Activated T-helper 1 cell treated with anti-CD3 and anti-CD28 coated beads, Interleukin-12 subunit alpha, Interleukin-12 subunit beta, Interleukin-2, Interleukin-4 antibody, amounts not matched to agents 30 ng/mL and 10 ng/mL and 1 ng/mL, durations not matched to agents 14 hours and 24 hours and 36 hours (primary cell): ENCODE data around the gene ARHGAP10. TPM values are rescaled to one million over a fixed set of nuclear protein-coding genes. Genes with fewer than 3 reads are reported as not detected.

Source experiments
- DNase-seq: peaks from one replicate; pipeline ENCODE4 v3.0.0; 2021; ENCODE audit warnings: low spot score
- H3K27ac Mint-ChIP-seq: one replicate; pipeline ENCODE4 v1.8.0; 2021; ENCODE audit warnings: mild to moderate bottlenecking, mixed read lengths
- H3K27me3 Mint-ChIP-seq: one replicate; pipeline ENCODE4 v1.8.0; 2022; ENCODE audit warnings: mild to moderate bottlenecking, moderate library complexity, mixed read lengths; ENCODE audit not compliant: insufficient read depth
- H3K36me3 Mint-ChIP-seq: one replicate; pipeline ENCODE4 v1.8.0; 2021; ENCODE audit warnings: low read depth, mixed read lengths
- H3K4me1 Mint-ChIP-seq: one replicate; pipeline ENCODE4 v1.8.0; 2021; ENCODE audit warnings: low read depth, mixed read lengths
- H3K4me3 Mint-ChIP-seq: one replicate; pipeline ENCODE4 v1.8.0; 2021; ENCODE audit warnings: mild to moderate bottlenecking, moderate library complexity, mixed read lengths
- H3K9me3 Mint-ChIP-seq: one replicate; pipeline ENCODE4 v1.8.0; 2021; ENCODE audit warnings: mixed read lengths
- intact Hi-C: fragments of 100-400 bp; cut with micrococcal nuclease; formaldehyde crosslinking; loops from one replicate; pipeline ENCODE4 v1.15.1; 2024
- total RNA-seq: library from RNA; stranded (reverse); gene quantifications from 2 replicates; pipeline ENCODE4 v1.2.3, GENCODE V29; 2022

Gene ARHGAP10
- total RNA-seq, 1 donor from 2014 or later = 7.4 TPM

- Mint-ChIP-seq H3K4me1 (peaks cover 56% of the 10 kb centered on the region), H3K36me3 (peaks cover 2% of the 10 kb centered on the region), H3K27me3 (peaks cover 14% of the 10 kb centered on the region), H3K4me3 (no peak overlapping the region), H3K27ac (no peak overlapping the region), H3K9me3 (no peaks in the 10 kb centered on the region)
- intact Hi-C loops = no loop called here
- no peak for DNase-seq
These were observed 4.6 kb downstream of the ARHGAP10 start for GRCh38 chr4:147736458-147736857.

- H3K36me3 Mint-ChIP-seq = peaks cover 2% of the 10 kb centered on the region
- intact Hi-C loops = no loop called here
These were observed 5.7 kb downstream of the ARHGAP10 start for GRCh38 chr4:147737623-147738022.

GRCh38 chr4:147739239-147739823 is 7.4 kb downstream of the ARHGAP10 start:
- H3K4me3 Mint-ChIP-seq = no peak overlapping the region
- intact Hi-C loops = no loop called here
- no peaks in the 10 kb centered on the region for H3K9me3 Mint-ChIP-seq
- no peak for DNase-seq
- no peak overlapping the region for H3K27ac Mint-ChIP-seq
- peaks cover 45% of the 10 kb centered on the region for H3K4me1 Mint-ChIP-seq
- H3K27me3 Mint-ChIP-seq = peaks cover 3% of the 10 kb centered on the region
- peaks cover 2% of the 10 kb centered on the region for H3K36me3 Mint-ChIP-seq

More at GRCh38 chr4:147737623-147738022, 5.7 kb downstream of the ARHGAP10 start:
- no peak for DNase-seq
- Mint-ChIP-seq H3K27me3 (peaks cover 12% of the 10 kb centered on the region), H3K4me1 (peaks cover 62% of the 10 kb centered on the region), H3K9me3 (no peaks in the 10 kb centered on the region), H3K27ac (no peak overlapping the region), H3K4me3 (no peak overlapping the region)

- H3K27ac Mint-ChIP-seq = no peak overlapping the region
- no peaks in the 10 kb centered on the region for H3K9me3 Mint-ChIP-seq
- peaks cover 39% of the 10 kb centered on the region for H3K4me1 Mint-ChIP-seq
- peaks cover 2% of the 10 kb centered on the region for H3K27me3 Mint-ChIP-seq
- no peak overlapping the region for H3K4me3 Mint-ChIP-seq
- no peak for DNase-seq
- intact Hi-C loops = loop anchor here (2.0 kb wide), 1 partner anchor 21 kb away; no protein-coding TSS in a partner anchor
- H3K36me3 Mint-ChIP-seq = peaks cover 2% of the 10 kb centered on the region
These were observed 8.3 kb downstream of the ARHGAP10 start for GRCh38 chr4:147740176-147740575.

- no peak overlapping the region for H3K27ac Mint-ChIP-seq
These were observed 9.4 kb downstream of the ARHGAP10 start for GRCh38 chr4:147741190-147741788.

GRCh38 chr4:147747787-147748454 is 16.0 kb downstream of the ARHGAP10 start:
- DNase-seq = no peak
- Mint-ChIP-seq H3K4me3 (no peak overlapping the region), H3K4me1 (peaks cover 6% of the 10 kb centered on the region), H3K27me3 (no peaks in the 10 kb centered on the region), H3K9me3 (no peaks in the 10 kb centered on the region), H3K36me3 (peaks cover 1% of the 10 kb centered on the region), H3K27ac (no peak overlapping the region)
- intact Hi-C loops = no loop called here

More at GRCh38 chr4:147741190-147741788, 9.4 kb downstream of the ARHGAP10 start:
- Mint-ChIP-seq H3K4me3 (no peak overlapping the region), H3K27me3 (peaks cover 2% of the 10 kb centered on the region), H3K9me3 (no peaks in the 10 kb centered on the region), H3K36me3 (no peaks in the 10 kb centered on the region), H3K4me1 (peaks cover 28% of the 10 kb centered on the region)
- DNase-seq = no peak
- intact Hi-C loops = loop anchor here (2.0 kb wide), 1 partner anchor 22 kb away; no protein-coding TSS in a partner anchor

- intact Hi-C loops = no loop called here
- no peak for DNase-seq
- Mint-ChIP-seq H3K9me3 (no peaks in the 10 kb centered on the region), H3K36me3 (peaks cover 1% of the 10 kb centered on the region), H3K27ac (no peak overlapping the region), H3K4me1 (peaks cover 6% of the 10 kb centered on the region), H3K27me3 (no peaks in the 10 kb centered on the region), H3K4me3 (no peak overlapping the region)
These were observed 18.0 kb downstream of the ARHGAP10 start for GRCh38 chr4:147749811-147750321.

- no peak for DNase-seq
- Mint-ChIP-seq H3K9me3 (no peaks in the 10 kb centered on the region), H3K4me3 (no peak overlapping the region), H3K36me3 (peaks cover 1% of the 10 kb centered on the region), H3K27ac (no peak overlapping the region), H3K4me1 (peaks cover 19% of the 10 kb centered on the region), H3K27me3 (no peaks in the 10 kb centered on the region)
- intact Hi-C loops = no loop called here
These were observed 21.2 kb downstream of the ARHGAP10 start for GRCh38 chr4:147753047-147753446.

- peaks cover 19% of the 10 kb centered on the region for H3K4me1 Mint-ChIP-seq
- no peaks in the 10 kb centered on the region for H3K36me3 Mint-ChIP-seq
- no peak overlapping the region for H3K4me3 Mint-ChIP-seq
- no peak overlapping the region for H3K27ac Mint-ChIP-seq
- no peak for DNase-seq
- no peaks in the 10 kb centered on the region for H3K9me3 Mint-ChIP-seq
- intact Hi-C loops = no loop called here
- no peaks in the 10 kb centered on the region for H3K27me3 Mint-ChIP-seq
These were observed 22.2 kb downstream of the ARHGAP10 start for GRCh38 chr4:147754037-147754445.

- Mint-ChIP-seq H3K4me3 (no peak overlapping the region), H3K9me3 (no peaks in the 10 kb centered on the region), H3K27me3 (no peaks in the 10 kb centered on the region), H3K36me3 (peaks cover 2% of the 10 kb centered on the region), H3K4me1 (peaks cover 14% of the 10 kb centered on the region), H3K27ac (no peak overlapping the region)
- DNase-seq = no peak
- intact Hi-C loops = no loop called here
These were observed 23.8 kb downstream of the ARHGAP10 start for GRCh38 chr4:147755561-147756295.

- Mint-ChIP-seq H3K27ac (no peak overlapping the region), H3K9me3 (no peaks in the 10 kb centered on the region), H3K4me3 (no peak overlapping the region), H3K27me3 (no peaks in the 10 kb centered on the region), H3K36me3 (peaks cover 2% of the 10 kb centered on the region), H3K4me1 (peaks cover 14% of the 10 kb centered on the region)
- DNase-seq = no peak
- intact Hi-C loops = no loop called here
These were observed 24.5 kb downstream of the ARHGAP10 start for GRCh38 chr4:147756417-147756816.

GRCh38 chr4:147760176-147760575 is 28.3 kb downstream of the ARHGAP10 start:
- no peak overlapping the region for H3K27ac Mint-ChIP-seq
- H3K27me3 Mint-ChIP-seq = no peaks in the 10 kb centered on the region
- no peak overlapping the region for H3K4me3 Mint-ChIP-seq
- intact Hi-C loops = no loop called here
- no peaks in the 10 kb centered on the region for H3K9me3 Mint-ChIP-seq
- DNase-seq = no peak
- H3K36me3 Mint-ChIP-seq = peaks cover 4% of the 10 kb centered on the region
- H3K4me1 Mint-ChIP-seq = peaks cover 14% of the 10 kb centered on the region
